HepG2 (cell line): ENCODE measurements around the gene HNRNPUL1. TPM values are rescaled to one million over a fixed set of nuclear protein-coding genes. Genes with fewer than 3 reads are reported as not detected.

ENCODE experiments used
- AGO2 ChIP-seq: fragments of 200-400 bp; formaldehyde crosslinking; optimal IDR thresholded peaks from 2 replicates; pipeline ENCODE3; 2017; ENCODE audit warnings: mild to moderate bottlenecking, low read depth, low read length, moderate library complexity
- CREBL2 ChIP-seq: sonication (generic); formaldehyde crosslinking; IDR thresholded peaks from 2 replicates; pipeline ENCODE4 v1.8.1; 2023; ENCODE audit warnings: missing genetic modification reagents, mild to moderate bottlenecking, borderline replicate concordance
- FOXA1 ChIP-seq, 2 experiments: fragments of 450-650 bp in 1 of 2; sonication (generic) in 1 of 2; formaldehyde crosslinking in 1 of 2; IDR thresholded peaks; 2 replicates each; pipeline versions ENCODE4 v1.4.0 to v1.6.1; 2016 to 2020; ENCODE audit warnings: missing genetic modification reagents in 1 of 2
- GPN1 ChIP-seq: sonication (generic); formaldehyde crosslinking; IDR thresholded peaks from 2 replicates; pipeline ENCODE4 v1.5.1; 2020; ENCODE audit warnings: missing genetic modification reagents, borderline replicate concordance
- IRF2 ChIP-seq: IDR thresholded peaks from 2 replicates; pipeline ENCODE4 v1.6.1; 2018; ENCODE audit warnings: missing genetic modification reagents, missing compliant biosample characterization
- JDP2 ChIP-seq: sonication (generic); formaldehyde crosslinking; IDR thresholded peaks from 2 replicates; pipeline ENCODE4 v1.8.1; 2022; ENCODE audit warnings: missing genetic modification reagents, borderline replicate concordance
- KAT8 ChIP-seq: IDR thresholded peaks from 2 replicates; pipeline ENCODE4 v1.6.1; 2016; ENCODE audit warnings: missing genetic modification reagents, missing compliant biosample characterization
- MAZ ChIP-seq, 2 experiments: sonication (generic) in 1 of 2; formaldehyde crosslinking in 1 of 2; IDR thresholded peaks; 2 replicates each; pipeline versions ENCODE4 v1.5.0 to v1.6.1; 2012 to 2020; ENCODE audit warnings: low read depth in 2 of 2, mild to moderate bottlenecking in 2 of 2, borderline replicate concordance in 1 of 2, improper control_type of control experiment in 1 of 2, low read length in 1 of 2, missing genetic modification reagents in 1 of 2, moderate library complexity in 1 of 2
- NONO ChIP-seq, 2 experiments: fragments of 450-650 bp in 1 of 2; sonication (generic) in 1 of 2; formaldehyde crosslinking in 1 of 2; IDR thresholded peaks in 1 of 2; conservative IDR thresholded peaks in 1 of 2; 2 replicates each; pipeline versions ENCODE4 v1.6.1 to v1.8.0; 2017 to 2022; ENCODE audit warnings: mild to moderate bottlenecking in 1 of 2, missing genetic modification reagents in 1 of 2, moderate library complexity in 1 of 2
- PHF8 ChIP-seq: sonication (generic); formaldehyde crosslinking; IDR thresholded peaks from 2 replicates; pipeline ENCODE4 v1.5.0; 2020; ENCODE audit warnings: missing genetic modification reagents
- SKIL ChIP-seq: sonication (generic); formaldehyde crosslinking; IDR thresholded peaks from 2 replicates; pipeline ENCODE4 v1.8.0; 2022; ENCODE audit warnings: missing genetic modification reagents, mild to moderate bottlenecking, moderate library complexity, borderline replicate concordance
- SOX13 ChIP-seq, 3 experiments: fragments of 450-650 bp in 1 of 3; sonication (generic) in 1 of 3; formaldehyde crosslinking in 1 of 3; IDR thresholded peaks in 2 of 3; conservative IDR thresholded peaks in 1 of 3; 2 replicates each; pipeline versions ENCODE4 v1.5.0 to v1.6.1; 2016 to 2020; ENCODE audit warnings: antibody characterized with exemption in 1 of 3, mild to moderate bottlenecking in 1 of 3, missing compliant biosample characterization in 1 of 3, missing genetic modification reagents in 1 of 3, moderate library complexity in 1 of 3
- ZBTB7A ChIP-seq: sonication (generic); formaldehyde crosslinking; IDR thresholded peaks from 2 replicates; pipeline ENCODE4 v1.8.0; 2022; ENCODE audit warnings: mild to moderate bottlenecking, missing genetic modification reagents
- ZC3H13 ChIP-seq: sonication (generic); formaldehyde crosslinking; IDR thresholded peaks from 2 replicates; pipeline ENCODE4 v1.8.1; 2023; ENCODE audit warnings: mild to moderate bottlenecking, missing genetic modification reagents, moderate library complexity
- ZNF441 ChIP-seq: sonication (generic); formaldehyde crosslinking; IDR thresholded peaks from 2 replicates; pipeline ENCODE4 v1.7.0; 2021; ENCODE audit warnings: missing genetic modification reagents, borderline replicate concordance
- ZNF879 ChIP-seq: sonication (generic); formaldehyde crosslinking; IDR thresholded peaks from 2 replicates; pipeline ENCODE4 v1.8.1; 2023; ENCODE audit warnings: missing genetic modification reagents
- polyA plus RNA-seq, 8 experiments: library from polyadenylated mRNA; depleted of rRNA in 3 of 8; stranded (reverse) in 7 of 8; unstranded in 1 of 8; fragments of >200 nt; fragmentation: Illumina TruSeq in 4 of 8; extraction: Trizol in 4 of 8; gene quantifications; 2 replicates each; pipeline versions ENCODE4 v1.2.1 to v1.2.3, GENCODE V29; 2011 to 2016; ENCODE audit warnings: low read depth in 4 of 8, missing spikeins in 1 of 8, mixed read lengths in 1 of 8; ENCODE audit not compliant: insufficient read depth in 1 of 8
- total RNA-seq, 5 experiments: library from RNA; depleted of rRNA; stranded (reverse); fragments of >200 nt; fragmentation: Illumina TruSeq; extraction: Trizol; gene quantifications; 2 replicates each; pipeline ENCODE4 v1.2.3, GENCODE V29; 2016; ENCODE audit warnings: low read depth in 1 of 5
- TF ChIP-seq, protein P1 (sequence below), 2 experiments: sonication (generic) in 1 of 2; formaldehyde crosslinking in 1 of 2; IDR thresholded peaks; 2 replicates each; pipeline versions ENCODE4 v1.4.0 to v1.6.1; 2018 to 2020; ENCODE audit warnings: missing genetic modification reagents in 2 of 2, borderline replicate concordance in 1 of 2, low read depth in 1 of 2, mild to moderate bottlenecking in 1 of 2, missing biosample characterization in 1 of 2
- TF ChIP-seq, protein P2 (sequence below): sonication (generic); formaldehyde crosslinking; IDR thresholded peaks from 2 replicates; pipeline ENCODE4 v1.8.0; 2022; ENCODE audit warnings: low read depth, missing genetic modification reagents

Gene HNRNPUL1
- total and polyA plus RNA-seq, 2 of the 13 experiments (the other 11 are each of a cell fraction or from before 2014, with no cell fraction given), result 30.9 to 81.7 TPM

- TF ChIP-seq, protein P1, sequence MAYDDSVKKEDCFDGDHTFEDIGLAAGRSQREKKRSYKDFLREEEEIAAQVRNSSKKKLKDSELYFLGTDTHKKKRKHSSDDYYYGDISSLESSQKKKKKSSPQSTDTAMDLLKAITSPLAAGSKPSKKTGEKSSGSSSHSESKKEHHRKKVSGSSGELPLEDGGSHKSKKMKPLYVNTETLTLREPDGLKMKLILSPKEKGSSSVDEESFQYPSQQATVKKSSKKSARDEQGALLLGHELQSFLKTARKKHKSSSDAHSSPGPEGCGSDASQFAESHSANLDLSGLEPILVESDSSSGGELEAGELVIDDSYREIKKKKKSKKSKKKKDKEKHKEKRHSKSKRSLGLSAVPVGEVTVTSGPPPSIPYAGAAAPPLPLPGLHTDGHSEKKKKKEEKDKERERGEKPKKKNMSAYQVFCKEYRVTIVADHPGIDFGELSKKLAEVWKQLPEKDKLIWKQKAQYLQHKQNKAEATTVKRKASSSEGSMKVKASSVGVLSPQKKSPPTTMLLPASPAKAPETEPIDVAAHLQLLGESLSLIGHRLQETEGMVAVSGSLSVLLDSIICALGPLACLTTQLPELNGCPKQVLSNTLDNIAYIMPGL (CRISPR knock-in tag; IDR thresholded peaks at IDR 0.05; ENCODE audit: borderline replicate concordance in 1 of 2, low read depth in 1 of 2), result peak in 1 of 2 experiments; percentile 85; a peak in 3 of 4 replicates
- peak; percentile 15 for TF ChIP-seq PHF8 (CRISPR knock-in tag)
- TF ChIP-seq, protein P2, sequence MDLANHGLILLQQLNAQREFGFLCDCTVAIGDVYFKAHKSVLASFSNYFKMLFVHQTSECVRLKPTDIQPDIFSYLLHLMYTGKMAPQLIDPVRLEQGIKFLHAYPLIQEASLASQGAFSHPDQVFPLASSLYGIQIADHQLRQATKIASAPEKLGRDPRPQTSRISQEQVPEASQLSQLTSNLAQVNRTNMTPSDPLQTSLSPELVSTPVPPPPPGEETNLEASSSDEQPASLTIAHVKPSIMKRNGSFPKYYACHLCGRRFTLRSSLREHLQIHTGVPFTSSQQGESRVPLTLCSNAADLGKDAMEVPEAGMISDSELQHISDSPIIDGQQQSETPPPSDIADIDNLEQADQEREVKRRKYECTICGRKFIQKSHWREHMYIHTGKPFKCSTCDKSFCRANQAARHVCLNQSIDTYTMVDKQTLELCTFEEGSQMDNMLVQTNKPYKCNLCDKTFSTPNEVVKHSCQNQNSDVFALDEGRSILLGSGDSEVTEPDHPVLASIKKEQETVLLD, result peak; percentile 52; the same call in 1 of the 2 replicates
- no peak for TF ChIP-seq CREBL2
- peak; percentile 45; the same call in 1 of the 2 replicates for TF ChIP-seq ZNF441 (CRISPR knock-in tag)
- TF ChIP-seq ZNF879 (CRISPR knock-in tag), result 0 out of 2 replicates have a peak, but pooled peaks have one; percentile 10
- TF ChIP-seq ZC3H13, result peak; percentile 30; the same call in 1 of the 2 replicates
- peak; percentile 54 for TF ChIP-seq MAZ (IDR thresholded peaks at IDR 0.05; ENCODE audit: borderline replicate concordance, low read depth, low read length)
- TF ChIP-seq MAZ (CRISPR knock-in tag; IDR thresholded peaks at IDR 0.05; ENCODE audit: low read depth), result peak; percentile 68
- TF ChIP-seq FOXA1 (IDR thresholded peaks at IDR 0.05), result no peak
- 0 out of 2 replicates have a peak, but pooled peaks have one; percentile 18 for TF ChIP-seq FOXA1 (CRISPR knock-in tag; IDR thresholded peaks at IDR 0.05)
- TF ChIP-seq IRF2 (CRISPR knock-in tag), result peak; percentile 45; the same call in 1 of the 2 replicates
- no peak for TF ChIP-seq KAT8 (CRISPR knock-in tag)
- TF ChIP-seq AGO2, result peak; percentile 71
- 0 out of 2 replicates have a peak, but pooled peaks have one; percentile 13 for TF ChIP-seq SKIL (CRISPR knock-in tag)
- TF ChIP-seq NONO (IDR thresholded peaks at IDR 0.05), result no peak
- peak; percentile 69 for TF ChIP-seq NONO (CRISPR knock-in tag; conservative IDR thresholded peaks at IDR 0.05)
- no peak for TF ChIP-seq GPN1 (CRISPR knock-in tag)
- peak; percentile 55; the same call in 1 of the 2 replicates for TF ChIP-seq ZBTB7A (CRISPR knock-in tag)
- TF ChIP-seq SOX13 (IDR thresholded peaks at IDR 0.05), result no peak
- peak in 1 of 2 experiments; percentile 29; a peak in 1 of 4 replicates for TF ChIP-seq SOX13 (CRISPR knock-in tag; conservative IDR thresholded peaks at IDR 0.05 in 1 of 2, IDR thresholded peaks at IDR 0.05 in 1 of 2)
- no peak for TF ChIP-seq JDP2
Observed at GRCh38 chr19:41353466-41354342, 89.5 kb downstream of the HNRNPUL1 start, which contains the start of gene TGFB1 (continued).
